CD4-positive, alpha-beta T cell (primary cell): ENCODE data around the gene GOLGA5. TPM values are rescaled to one million over a fixed set of nuclear protein-coding genes. Genes with fewer than 3 reads are reported as not detected.

ENCODE experiments used
- ATAC-seq: fragments of 200-7000 bp; cut with Tn5 transposase; one replicate; pipeline ENCODE4 v1.10.0; 2022; ENCODE audit warnings: mild to moderate bottlenecking; ENCODE audit not compliant: poor library complexity
- CTCF ChIA-PET: fragments of 350-600 bp; sonication (Branson Sonifier 250); formaldehyde crosslinking; loops from one replicate; lab custom pipeline; 2021; ENCODE audit warnings: antibody characterized with exemption, inconsistent platforms; lab: Charles Lee
- POLR2A ChIA-PET: fragments of 350-600 bp; sonication (Branson Sonifier 250); formaldehyde crosslinking; loops from one replicate; lab custom pipeline; 2021; ENCODE audit warnings: antibody characterized with exemption, inconsistent platforms; lab: Charles Lee
- DNase-seq, 14 experiments: peaks; one replicate each; pipeline ENCODE4 v3.0.0-alpha.2; 2013 to 2020; ENCODE audit warnings: mixed read lengths in 2 of 14
- H3K27ac ChIP-seq, 2 donors: one replicate each; pipeline versions ENCODE4 v1.5.1 to v1.7.0; 2013; ENCODE audit warnings: low read length in 2 of 2, low read depth in 1 of 2, mild to moderate bottlenecking in 1 of 2
- H3K27me3 ChIP-seq, 2 experiments: 1 replicate in 1 of 2; 2 replicates in 1 of 2; pipeline versions ENCODE4 v1.6.1 to v1.7.0; 2013; ENCODE audit warnings: low read length in 2 of 2, control low read depth in 1 of 2, mild to moderate bottlenecking in 1 of 2, moderate library complexity in 1 of 2; ENCODE audit not compliant: insufficient read depth in 2 of 2, control insufficient read depth in 1 of 2
- H3K36me3 ChIP-seq: one replicate; pipeline ENCODE4 v1.6.1; 2013; ENCODE audit warnings: low read length, control low read depth; ENCODE audit not compliant: insufficient read depth
- H3K4me1 ChIP-seq: one replicate; pipeline ENCODE4 v1.6.1; 2013; ENCODE audit warnings: low read length, control low read depth; ENCODE audit not compliant: insufficient read depth
- H3K4me3 ChIP-seq: one replicate; pipeline ENCODE4 v1.5.1; 2013; ENCODE audit warnings: mild to moderate bottlenecking, low read length, moderate library complexity
- H3K9me3 ChIP-seq, 2 experiments: 1 replicate in 1 of 2; 2 replicates in 1 of 2; pipeline versions ENCODE4 v1.6.1 to v1.7.0; 2013; ENCODE audit warnings: low read length in 2 of 2, mild to moderate bottlenecking in 2 of 2, control low read depth in 1 of 2, moderate library complexity in 1 of 2; ENCODE audit not compliant: control insufficient read depth in 1 of 2, insufficient read depth in 1 of 2
- H3K27ac Mint-ChIP-seq: one replicate; pipeline ENCODE4 v1.8.0; 2020; ENCODE audit warnings: mixed read lengths
- H3K27me3 Mint-ChIP-seq: one replicate; pipeline ENCODE4 v1.8.0; 2021; ENCODE audit warnings: mixed read lengths
- H3K36me3 Mint-ChIP-seq: one replicate; pipeline ENCODE4 v1.8.0; 2021; ENCODE audit warnings: low read depth, mixed read lengths
- H3K4me1 Mint-ChIP-seq: one replicate; pipeline ENCODE4 v1.8.0; 2021; ENCODE audit warnings: low read depth, mixed read lengths
- H3K4me3 Mint-ChIP-seq: one replicate; pipeline ENCODE4 v1.8.0; 2020; ENCODE audit warnings: mild to moderate bottlenecking, mixed read lengths
- H3K9me3 Mint-ChIP-seq: one replicate; pipeline ENCODE4 v1.8.0; 2020; ENCODE audit warnings: mixed read lengths
- intact Hi-C, 2 experiments: fragments of 100-400 bp; cut with DNase I in 1 of 2; cut with micrococcal nuclease in 1 of 2; formaldehyde crosslinking; loops; one replicate each; pipeline versions ENCODE4 v1.15.1 to v1.9.0; 2023 to 2025; cut with DNase I, micrococcal nuclease
- total RNA-seq, 174 experiments: library from RNA in 2 of 174; stranded (reverse) in 2 of 174; gene quantifications; one replicate each; pipeline ENCODE4 v1.2.3 and lab custom pipeline; 2021 to 2026
- TF ChIP-seq, protein P1 (sequence below): fragments of 200-600 bp; IDR thresholded peaks from one replicate; pipeline ENCODE4 v1.8.0; 2022; ENCODE audit warnings: antibody characterized with exemption, mild to moderate bottlenecking

Gene GOLGA5
- total RNA-seq, 2 experiments from 2014 or later = 5.2 to 6.8 TPM

DNA sequence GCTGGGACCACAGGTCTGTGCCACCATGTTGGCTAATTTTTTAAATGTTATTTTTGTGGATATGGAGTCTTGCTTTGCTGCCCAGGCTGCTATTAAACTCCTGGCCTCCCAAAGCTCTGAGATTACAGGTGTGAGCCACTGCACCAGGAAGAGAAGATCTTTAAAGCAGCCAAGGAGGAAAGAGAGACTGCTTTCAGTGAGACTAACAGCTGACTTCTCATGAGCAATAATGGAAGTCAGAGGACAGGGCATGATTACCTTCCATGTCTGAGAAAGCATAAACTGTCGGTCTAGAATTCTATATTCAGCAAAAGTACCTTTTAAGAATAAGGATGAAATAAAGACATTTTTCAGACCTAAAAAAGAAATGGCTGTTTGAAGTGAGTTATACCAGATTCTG, 71.6 kb downstream of the GOLGA5 start:
- TF ChIP-seq, protein P1, sequence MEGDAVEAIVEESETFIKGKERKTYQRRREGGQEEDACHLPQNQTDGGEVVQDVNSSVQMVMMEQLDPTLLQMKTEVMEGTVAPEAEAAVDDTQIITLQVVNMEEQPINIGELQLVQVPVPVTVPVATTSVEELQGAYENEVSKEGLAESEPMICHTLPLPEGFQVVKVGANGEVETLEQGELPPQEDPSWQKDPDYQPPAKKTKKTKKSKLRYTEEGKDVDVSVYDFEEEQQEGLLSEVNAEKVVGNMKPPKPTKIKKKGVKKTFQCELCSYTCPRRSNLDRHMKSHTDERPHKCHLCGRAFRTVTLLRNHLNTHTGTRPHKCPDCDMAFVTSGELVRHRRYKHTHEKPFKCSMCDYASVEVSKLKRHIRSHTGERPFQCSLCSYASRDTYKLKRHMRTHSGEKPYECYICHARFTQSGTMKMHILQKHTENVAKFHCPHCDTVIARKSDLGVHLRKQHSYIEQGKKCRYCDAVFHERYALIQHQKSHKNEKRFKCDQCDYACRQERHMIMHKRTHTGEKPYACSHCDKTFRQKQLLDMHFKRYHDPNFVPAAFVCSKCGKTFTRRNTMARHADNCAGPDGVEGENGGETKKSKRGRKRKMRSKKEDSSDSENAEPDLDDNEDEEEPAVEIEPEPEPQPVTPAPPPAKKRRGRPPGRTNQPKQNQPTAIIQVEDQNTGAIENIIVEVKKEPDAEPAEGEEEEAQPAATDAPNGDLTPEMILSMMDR = no peak
- no peaks in the 10 kb centered on the region for H3K36me3 Mint-ChIP-seq
- no peak for DNase-seq
- no peak for ATAC-seq
- intact Hi-C loops = no loop called here
- H3K4me3 ChIP-seq = no peak overlapping the region
- no peaks in the 10 kb centered on the region for H3K36me3 ChIP-seq
- H3K27me3 ChIP-seq = no peaks in the 10 kb centered on the region
- no peaks in the 10 kb centered on the region for H3K4me1 ChIP-seq
- H3K4me1 Mint-ChIP-seq = no peaks in the 10 kb centered on the region
- H3K4me3 Mint-ChIP-seq = no peak overlapping the region
- POLR2A ChIA-PET = no interaction called here
- H3K27ac Mint-ChIP-seq = no peak overlapping the region
- peaks cover 28% of the 10 kb centered on the region for H3K27me3 Mint-ChIP-seq
- H3K9me3 ChIP-seq = peaks cover 6 to 10% of the 10 kb centered on the region in 2 experiments
- H3K9me3 Mint-ChIP-seq = peaks cover 2% of the 10 kb centered on the region
- H3K27ac ChIP-seq = no peak overlapping the region
- CTCF ChIA-PET = no interaction called here

- Mint-ChIP-seq H3K27ac (no peak overlapping the region), H3K4me1 (no peaks in the 10 kb centered on the region), H3K9me3 (peaks cover 2% of the 10 kb centered on the region), H3K27me3 (peaks cover 24% of the 10 kb centered on the region), H3K36me3 (no peaks in the 10 kb centered on the region), H3K4me3 (no peak overlapping the region)
- Histone ChIP-seq H3K9me3 (peaks cover 6 to 10% of the 10 kb centered on the region in 2 experiments), H3K4me3 (no peak overlapping the region), H3K27ac (no peak overlapping the region), H3K27me3 (no peaks in the 10 kb centered on the region), H3K36me3 (no peaks in the 10 kb centered on the region), H3K4me1 (no peaks in the 10 kb centered on the region)
- TF ChIP-seq, protein P1 = no peak
- ATAC-seq (no peak), DNase-seq (no peak)
- intact Hi-C loops = no loop called here
- ChIA-PET CTCF (no interaction called here), POLR2A (no interaction called here)
Observed at GRCh38 chr14:92866181-92866752, 72.2 kb downstream of the GOLGA5 start.

- intact Hi-C loops = no loop called here
- POLR2A ChIA-PET = no interaction called here
- Histone ChIP-seq H3K27me3 (no peaks in the 10 kb centered on the region), H3K4me3 (no peak overlapping the region), H3K9me3 (peaks cover 6 to 10% of the 10 kb centered on the region in 2 experiments), H3K4me1 (no peaks in the 10 kb centered on the region), H3K36me3 (no peaks in the 10 kb centered on the region), H3K27ac (no peak overlapping the region)
- H3K4me1 Mint-ChIP-seq = no peaks in the 10 kb centered on the region
- H3K4me3 Mint-ChIP-seq = no peak overlapping the region
- H3K9me3 Mint-ChIP-seq = peaks cover 2% of the 10 kb centered on the region
- H3K36me3 Mint-ChIP-seq = no peaks in the 10 kb centered on the region
- TF ChIP-seq, protein P1 = no peak
- CTCF ChIA-PET = no interaction called here
- H3K27ac Mint-ChIP-seq = no peak overlapping the region
- ATAC-seq (no peak), DNase-seq (no peak)
- peaks cover 24% of the 10 kb centered on the region for H3K27me3 Mint-ChIP-seq
Observed at GRCh38 chr14:92866901-92867865, 73.1 kb downstream of the GOLGA5 start.
